Measurements from ENCODE around the gene LACTB. TPM values are rescaled to one million over a fixed set of nuclear protein-coding genes. Genes with fewer than 3 reads are reported as not detected.

Gene LACTB
- total RNA-seq, 1 experiment from 2014 or later = 17.2 TPM

DNA sequence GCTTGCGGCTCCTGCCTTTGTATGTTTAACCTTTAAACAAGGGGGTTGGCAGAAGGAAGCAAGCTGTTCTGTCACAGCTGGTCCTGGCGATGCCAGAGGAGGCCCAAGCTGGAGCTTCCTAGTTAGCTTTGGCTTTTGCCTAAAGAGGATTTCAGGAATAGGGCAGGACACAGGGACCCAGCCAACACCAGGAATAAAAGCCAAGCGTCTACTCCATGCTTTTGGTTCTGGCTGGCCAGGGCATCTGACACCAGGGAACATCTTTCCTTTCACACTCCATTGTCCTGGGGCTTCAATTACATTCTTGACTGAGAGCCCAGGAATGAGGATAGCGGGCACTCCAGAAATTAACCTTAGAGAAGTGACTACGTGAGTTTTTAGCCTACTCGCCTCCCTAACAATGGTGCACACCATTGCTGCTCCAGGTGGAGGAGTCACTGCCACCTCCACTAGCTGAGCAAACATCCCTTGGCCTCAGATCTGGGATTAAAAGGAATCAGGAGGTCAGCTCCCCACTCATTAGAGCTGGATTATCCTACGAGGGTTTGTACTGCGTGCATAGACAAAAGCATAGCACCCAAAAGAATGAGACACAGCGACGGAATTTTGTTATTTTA, 40.9 kb upstream of the LACTB start:
- peaks cover 74% of the 10 kb centered on the region for H3K4me1 Mint-ChIP-seq
- TF ChIP-seq, protein P1, sequence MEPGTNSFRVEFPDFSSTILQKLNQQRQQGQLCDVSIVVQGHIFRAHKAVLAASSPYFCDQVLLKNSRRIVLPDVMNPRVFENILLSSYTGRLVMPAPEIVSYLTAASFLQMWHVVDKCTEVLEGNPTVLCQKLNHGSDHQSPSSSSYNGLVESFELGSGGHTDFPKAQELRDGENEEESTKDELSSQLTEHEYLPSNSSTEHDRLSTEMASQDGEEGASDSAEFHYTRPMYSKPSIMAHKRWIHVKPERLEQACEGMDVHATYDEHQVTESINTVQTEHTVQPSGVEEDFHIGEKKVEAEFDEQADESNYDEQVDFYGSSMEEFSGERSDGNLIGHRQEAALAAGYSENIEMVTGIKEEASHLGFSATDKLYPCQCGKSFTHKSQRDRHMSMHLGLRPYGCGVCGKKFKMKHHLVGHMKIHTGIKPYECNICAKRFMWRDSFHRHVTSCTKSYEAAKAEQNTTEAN (CRISPR knock-in tag; IDR thresholded peaks at IDR 0.05) = no peak
- TF ChIP-seq FOXP1 (CRISPR knock-in tag; IDR thresholded peaks at IDR 0.05; ENCODE audit: borderline replicate concordance) (no peak), ZNF219 (CRISPR knock-in tag; IDR thresholded peaks at IDR 0.05; ENCODE audit: borderline replicate concordance) (no peak), ZBTB21 (CRISPR knock-in tag; IDR thresholded peaks at IDR 0.05; ENCODE audit: borderline replicate concordance) (no peak), ETV6 (CRISPR knock-in tag; IDR thresholded peaks at IDR 0.05) (no peak), ZNF121 (CRISPR knock-in tag; IDR thresholded peaks at IDR 0.05) (no peak), TEAD1 (CRISPR knock-in tag; IDR thresholded peaks at IDR 0.05) (no peak)
- TF ChIP-seq, protein P2, sequence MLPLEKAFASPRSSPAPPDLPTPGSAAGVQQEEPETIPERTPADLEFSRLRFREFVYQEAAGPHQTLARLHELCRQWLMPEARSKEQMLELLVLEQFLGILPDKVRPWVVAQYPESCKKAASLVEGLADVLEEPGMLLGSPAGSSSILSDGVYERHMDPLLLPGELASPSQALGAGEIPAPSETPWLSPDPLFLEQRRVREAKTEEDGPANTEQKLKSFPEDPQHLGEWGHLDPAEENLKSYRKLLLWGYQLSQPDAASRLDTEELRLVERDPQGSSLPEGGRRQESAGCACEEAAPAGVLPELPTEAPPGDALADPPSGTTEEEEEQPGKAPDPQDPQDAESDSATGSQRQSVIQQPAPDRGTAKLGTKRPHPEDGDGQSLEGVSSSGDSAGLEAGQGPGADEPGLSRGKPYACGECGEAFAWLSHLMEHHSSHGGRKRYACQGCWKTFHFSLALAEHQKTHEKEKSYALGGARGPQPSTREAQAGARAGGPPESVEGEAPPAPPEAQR (CRISPR knock-in tag; IDR thresholded peaks at IDR 0.05) = no peak
- TF ChIP-seq, protein P3, sequence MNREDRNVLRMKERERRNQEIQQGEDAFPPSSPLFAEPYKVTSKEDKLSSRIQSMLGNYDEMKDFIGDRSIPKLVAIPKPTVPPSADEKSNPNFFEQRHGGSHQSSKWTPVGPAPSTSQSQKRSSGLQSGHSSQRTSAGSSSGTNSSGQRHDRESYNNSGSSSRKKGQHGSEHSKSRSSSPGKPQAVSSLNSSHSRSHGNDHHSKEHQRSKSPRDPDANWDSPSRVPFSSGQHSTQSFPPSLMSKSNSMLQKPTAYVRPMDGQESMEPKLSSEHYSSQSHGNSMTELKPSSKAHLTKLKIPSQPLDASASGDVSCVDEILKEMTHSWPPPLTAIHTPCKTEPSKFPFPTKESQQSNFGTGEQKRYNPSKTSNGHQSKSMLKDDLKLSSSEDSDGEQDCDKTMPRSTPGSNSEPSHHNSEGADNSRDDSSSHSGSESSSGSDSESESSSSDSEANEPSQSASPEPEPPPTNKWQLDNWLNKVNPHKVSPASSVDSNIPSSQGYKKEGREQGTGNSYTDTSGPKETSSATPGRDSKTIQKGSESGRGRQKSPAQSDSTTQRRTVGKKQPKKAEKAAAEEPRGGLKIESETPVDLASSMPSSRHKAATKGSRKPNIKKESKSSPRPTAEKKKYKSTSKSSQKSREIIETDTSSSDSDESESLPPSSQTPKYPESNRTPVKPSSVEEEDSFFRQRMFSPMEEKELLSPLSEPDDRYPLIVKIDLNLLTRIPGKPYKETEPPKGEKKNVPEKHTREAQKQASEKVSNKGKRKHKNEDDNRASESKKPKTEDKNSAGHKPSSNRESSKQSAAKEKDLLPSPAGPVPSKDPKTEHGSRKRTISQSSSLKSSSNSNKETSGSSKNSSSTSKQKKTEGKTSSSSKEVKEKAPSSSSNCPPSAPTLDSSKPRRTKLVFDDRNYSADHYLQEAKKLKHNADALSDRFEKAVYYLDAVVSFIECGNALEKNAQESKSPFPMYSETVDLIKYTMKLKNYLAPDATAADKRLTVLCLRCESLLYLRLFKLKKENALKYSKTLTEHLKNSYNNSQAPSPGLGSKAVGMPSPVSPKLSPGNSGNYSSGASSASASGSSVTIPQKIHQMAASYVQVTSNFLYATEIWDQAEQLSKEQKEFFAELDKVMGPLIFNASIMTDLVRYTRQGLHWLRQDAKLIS (CRISPR knock-in tag; IDR thresholded peaks at IDR 0.05; ENCODE audit: borderline replicate concordance) = no peak
- no peaks in the 10 kb centered on the region for H3K36me3 Mint-ChIP-seq
- H3K4me3 Mint-ChIP-seq = no peak overlapping the region
- no peaks in the 10 kb centered on the region for H3K9me3 Mint-ChIP-seq
- POLR2A ChIA-PET = interaction anchor here (1.5 kb wide), 1 partner anchor 32 kb away, joined by 4 read pairs; no protein-coding TSS in a partner anchor
- ATAC-seq (no peak), DNase-seq (ENCODE audit: low spot score) (no peak)
- CTCF ChIA-PET = interaction anchor here (1.6 kb wide), 1 partner anchor 33 kb away, joined by 9 read pairs; no protein-coding TSS in a partner anchor
- peak overlapping the region; percentile 87; the same call in 1 of the 2 replicates for H3K27ac Mint-ChIP-seq
- H3K27me3 Mint-ChIP-seq (ENCODE audit: low read depth) = no peaks in the 10 kb centered on the region; the same call in 1 of the 2 replicates

DNA sequence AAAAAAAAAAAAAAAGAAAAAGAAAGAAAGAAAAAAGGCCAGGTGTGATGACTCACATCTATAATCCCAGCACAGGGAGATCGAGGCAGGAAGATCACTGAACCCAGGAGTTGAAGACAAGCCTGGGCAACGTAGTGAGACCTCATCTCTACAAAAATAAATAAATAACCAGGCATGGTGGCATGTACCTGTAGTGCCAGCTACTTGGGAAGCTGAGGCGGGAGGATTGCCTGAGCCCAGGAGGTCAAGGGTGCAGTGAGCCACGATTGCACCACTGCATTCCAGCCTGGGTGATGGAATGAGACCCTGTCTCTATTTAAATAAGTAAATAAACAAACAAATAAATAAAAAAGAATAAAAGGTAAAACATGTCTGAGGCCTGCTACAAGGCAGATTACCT, 39.3 kb upstream of the LACTB start:
- ChIA-PET CTCF (interaction anchor here (0.6 to 2.6 kb wide), 3 partner anchors 34 to 300 kb away, joined by 3 to 12 read pairs (median 4); no protein-coding TSS in a partner anchor), POLR2A (interaction anchor here (0.6 kb wide), 2 partner anchors 31 to 438 kb away, joined by 3 read pairs; no protein-coding TSS in a partner anchor)
- Mint-ChIP-seq H3K4me1 (peaks cover 74% of the 10 kb centered on the region), H3K36me3 (no peaks in the 10 kb centered on the region), H3K27me3 (ENCODE audit: low read depth) (no peaks in the 10 kb centered on the region; the same call in 1 of the 2 replicates), H3K27ac (peak overlapping the region; percentile 26; the same call in 1 of the 2 replicates), H3K9me3 (no peaks in the 10 kb centered on the region), H3K4me3 (no peak overlapping the region)
- DNase-seq (ENCODE audit: low spot score) (no peak), ATAC-seq (no peak)
- TF ChIP-seq, protein P4, sequence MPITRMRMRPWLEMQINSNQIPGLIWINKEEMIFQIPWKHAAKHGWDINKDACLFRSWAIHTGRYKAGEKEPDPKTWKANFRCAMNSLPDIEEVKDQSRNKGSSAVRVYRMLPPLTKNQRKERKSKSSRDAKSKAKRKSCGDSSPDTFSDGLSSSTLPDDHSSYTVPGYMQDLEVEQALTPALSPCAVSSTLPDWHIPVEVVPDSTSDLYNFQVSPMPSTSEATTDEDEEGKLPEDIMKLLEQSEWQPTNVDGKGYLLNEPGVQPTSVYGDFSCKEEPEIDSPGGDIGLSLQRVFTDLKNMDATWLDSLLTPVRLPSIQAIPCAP (CRISPR knock-in tag; IDR thresholded peaks at IDR 0.05) = no peak
- peak; percentile 30; the same call in 1 of the 2 replicates for TF ChIP-seq GABPB1 (CRISPR knock-in tag; IDR thresholded peaks at IDR 0.05)

DNA sequence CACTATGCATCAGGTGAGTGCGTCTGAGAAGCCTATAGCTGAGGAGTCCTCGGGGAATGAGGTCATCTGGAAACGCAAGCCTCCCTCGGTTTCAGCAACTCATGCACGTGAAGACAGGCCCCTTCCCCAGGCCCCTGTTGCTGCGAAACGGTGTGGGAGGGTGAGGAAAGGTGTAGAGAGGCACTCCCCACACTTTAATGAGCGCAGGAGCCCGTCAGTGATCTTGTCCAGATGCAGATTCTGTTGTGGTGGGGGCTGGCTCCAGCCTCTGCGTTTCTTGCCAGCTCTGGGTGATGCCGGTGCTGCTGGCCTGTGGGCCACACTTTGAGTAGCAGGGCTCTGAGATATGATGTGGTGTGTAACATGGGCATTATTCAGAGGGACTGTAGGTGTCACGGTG, 38.6 kb upstream of the LACTB start:
- DNase-seq (ENCODE audit: low spot score) = no peak
- CTCF ChIA-PET = interaction anchor here (0.7 to 2.6 kb wide), 2 partner anchors 9 to 35 kb away, joined by 3 to 12 read pairs; no protein-coding TSS in a partner anchor
- TF ChIP-seq ZNF232 (CRISPR knock-in tag; IDR thresholded peaks at IDR 0.05) (no peak), ZNF317 (CRISPR knock-in tag; IDR thresholded peaks at IDR 0.05; ENCODE audit: borderline replicate concordance, low read depth) (no peak), MXD4 (CRISPR knock-in tag; IDR thresholded peaks at IDR 0.05; ENCODE audit: borderline replicate concordance) (no peak), CBFB (CRISPR knock-in tag; IDR thresholded peaks at IDR 0.05; ENCODE audit: low read depth) (no peak), ATF1 (CRISPR knock-in tag; IDR thresholded peaks at IDR 0.05) (no peak)
- TF ChIP-seq, protein P5, sequence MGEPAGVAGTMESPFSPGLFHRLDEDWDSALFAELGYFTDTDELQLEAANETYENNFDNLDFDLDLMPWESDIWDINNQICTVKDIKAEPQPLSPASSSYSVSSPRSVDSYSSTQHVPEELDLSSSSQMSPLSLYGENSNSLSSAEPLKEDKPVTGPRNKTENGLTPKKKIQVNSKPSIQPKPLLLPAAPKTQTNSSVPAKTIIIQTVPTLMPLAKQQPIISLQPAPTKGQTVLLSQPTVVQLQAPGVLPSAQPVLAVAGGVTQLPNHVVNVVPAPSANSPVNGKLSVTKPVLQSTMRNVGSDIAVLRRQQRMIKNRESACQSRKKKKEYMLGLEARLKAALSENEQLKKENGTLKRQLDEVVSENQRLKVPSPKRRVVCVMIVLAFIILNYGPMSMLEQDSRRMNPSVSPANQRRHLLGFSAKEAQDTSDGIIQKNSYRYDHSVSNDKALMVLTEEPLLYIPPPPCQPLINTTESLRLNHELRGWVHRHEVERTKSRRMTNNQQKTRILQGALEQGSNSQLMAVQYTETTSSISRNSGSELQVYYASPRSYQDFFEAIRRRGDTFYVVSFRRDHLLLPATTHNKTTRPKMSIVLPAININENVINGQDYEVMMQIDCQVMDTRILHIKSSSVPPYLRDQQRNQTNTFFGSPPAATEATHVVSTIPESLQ (CRISPR knock-in tag; IDR thresholded peaks at IDR 0.05) = no peak
- TF ChIP-seq, protein P6, sequence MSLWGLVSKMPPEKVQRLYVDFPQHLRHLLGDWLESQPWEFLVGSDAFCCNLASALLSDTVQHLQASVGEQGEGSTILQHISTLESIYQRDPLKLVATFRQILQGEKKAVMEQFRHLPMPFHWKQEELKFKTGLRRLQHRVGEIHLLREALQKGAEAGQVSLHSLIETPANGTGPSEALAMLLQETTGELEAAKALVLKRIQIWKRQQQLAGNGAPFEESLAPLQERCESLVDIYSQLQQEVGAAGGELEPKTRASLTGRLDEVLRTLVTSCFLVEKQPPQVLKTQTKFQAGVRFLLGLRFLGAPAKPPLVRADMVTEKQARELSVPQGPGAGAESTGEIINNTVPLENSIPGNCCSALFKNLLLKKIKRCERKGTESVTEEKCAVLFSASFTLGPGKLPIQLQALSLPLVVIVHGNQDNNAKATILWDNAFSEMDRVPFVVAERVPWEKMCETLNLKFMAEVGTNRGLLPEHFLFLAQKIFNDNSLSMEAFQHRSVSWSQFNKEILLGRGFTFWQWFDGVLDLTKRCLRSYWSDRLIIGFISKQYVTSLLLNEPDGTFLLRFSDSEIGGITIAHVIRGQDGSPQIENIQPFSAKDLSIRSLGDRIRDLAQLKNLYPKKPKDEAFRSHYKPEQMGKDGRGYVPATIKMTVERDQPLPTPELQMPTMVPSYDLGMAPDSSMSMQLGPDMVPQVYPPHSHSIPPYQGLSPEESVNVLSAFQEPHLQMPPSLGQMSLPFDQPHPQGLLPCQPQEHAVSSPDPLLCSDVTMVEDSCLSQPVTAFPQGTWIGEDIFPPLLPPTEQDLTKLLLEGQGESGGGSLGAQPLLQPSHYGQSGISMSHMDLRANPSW (CRISPR knock-in tag; conservative IDR thresholded peaks at IDR 0.05; ENCODE audit: low read depth) = no peak

More for the DNA sequence above, 38.6 kb upstream of the LACTB start:
- no peaks in the 10 kb centered on the region; the same call in 1 of the 2 replicates for H3K27me3 Mint-ChIP-seq (ENCODE audit: low read depth)
- peak overlapping the region; percentile 48 for H3K27ac Mint-ChIP-seq
- ATAC-seq = peak; percentile 28
- H3K9me3 Mint-ChIP-seq = no peaks in the 10 kb centered on the region
- POLR2A ChIA-PET = no interaction called here
- H3K4me3 Mint-ChIP-seq = no peak overlapping the region
- no peaks in the 10 kb centered on the region for H3K36me3 Mint-ChIP-seq
- peaks cover 72% of the 10 kb centered on the region for H3K4me1 Mint-ChIP-seq
